Measurements from ENCODE around the gene SPOCD1. TPM values are rescaled to one million over a fixed set of nuclear protein-coding genes. Genes with fewer than 3 reads are reported as not detected.

Gene SPOCD1
- total RNA-seq, 2 experiments from 2014 or later = 0.60 to 1.0 TPM

DNA sequence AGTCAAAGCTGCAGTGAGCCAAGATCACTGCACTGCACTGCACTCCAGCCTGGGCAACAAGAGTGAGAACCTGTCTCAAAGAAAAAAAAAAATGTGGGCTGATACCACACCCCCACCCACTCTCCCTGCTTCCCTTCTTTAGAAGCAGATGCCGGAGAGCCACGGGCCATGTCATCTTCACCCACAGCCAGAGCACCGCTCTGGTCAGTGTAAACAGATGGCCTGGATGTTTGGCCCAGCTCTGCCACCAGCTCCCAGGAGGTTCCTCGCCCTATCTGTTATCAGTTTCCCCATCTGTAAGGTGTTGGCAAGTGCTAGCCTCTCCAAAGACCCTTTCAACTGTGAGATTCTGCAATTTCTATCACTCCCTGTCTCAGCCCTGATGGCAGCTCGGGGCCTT lies 39.8 kb downstream of the SPOCD1 start:
- CTCF ChIA-PET (ENCODE audit: unreplicated experiment) = no interaction called here
- TF ChIP-seq, protein P1, sequence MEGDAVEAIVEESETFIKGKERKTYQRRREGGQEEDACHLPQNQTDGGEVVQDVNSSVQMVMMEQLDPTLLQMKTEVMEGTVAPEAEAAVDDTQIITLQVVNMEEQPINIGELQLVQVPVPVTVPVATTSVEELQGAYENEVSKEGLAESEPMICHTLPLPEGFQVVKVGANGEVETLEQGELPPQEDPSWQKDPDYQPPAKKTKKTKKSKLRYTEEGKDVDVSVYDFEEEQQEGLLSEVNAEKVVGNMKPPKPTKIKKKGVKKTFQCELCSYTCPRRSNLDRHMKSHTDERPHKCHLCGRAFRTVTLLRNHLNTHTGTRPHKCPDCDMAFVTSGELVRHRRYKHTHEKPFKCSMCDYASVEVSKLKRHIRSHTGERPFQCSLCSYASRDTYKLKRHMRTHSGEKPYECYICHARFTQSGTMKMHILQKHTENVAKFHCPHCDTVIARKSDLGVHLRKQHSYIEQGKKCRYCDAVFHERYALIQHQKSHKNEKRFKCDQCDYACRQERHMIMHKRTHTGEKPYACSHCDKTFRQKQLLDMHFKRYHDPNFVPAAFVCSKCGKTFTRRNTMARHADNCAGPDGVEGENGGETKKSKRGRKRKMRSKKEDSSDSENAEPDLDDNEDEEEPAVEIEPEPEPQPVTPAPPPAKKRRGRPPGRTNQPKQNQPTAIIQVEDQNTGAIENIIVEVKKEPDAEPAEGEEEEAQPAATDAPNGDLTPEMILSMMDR (conservative IDR thresholded peaks at IDR 0.05; ENCODE audit: low read length) = no peak
- no peak for TF ChIP-seq EZH2phosphoT487 (IDR thresholded peaks at IDR 0.05; ENCODE audit: borderline replicate concordance, low read depth, low read length)
- Histone ChIP-seq H3K4me2 (ENCODE audit: low read length) (no peak overlapping the region), H3K9me3 (ENCODE audit: low read length) (no peaks in the 10 kb centered on the region), H3K4me3 (ENCODE audit: low read depth, low read length, poor library complexity, severe bottlenecking) (no peak overlapping the region), H3K27ac (ENCODE audit: low read depth, low read length, poor library complexity, severe bottlenecking) (no peak overlapping the region), H4K20me1 (ENCODE audit: insufficient read depth, low read length) (no peaks in the 10 kb centered on the region), H3K9me2 (ENCODE audit: insufficient read depth, low read length) (no peaks in the 10 kb centered on the region), H3K36me3 (ENCODE audit: insufficient read depth, low read length) (no peaks in the 10 kb centered on the region), H3K79me2 (ENCODE audit: insufficient read depth, low read depth, low read length) (no peaks in the 10 kb centered on the region), H2AFZ (ENCODE audit: low read length) (no peak overlapping the region), H3K4me1 (ENCODE audit: insufficient read depth, low read length, poor library complexity, severe bottlenecking) (peaks cover 29% of the 10 kb centered on the region)
- BruUV-seq (replicated peaks) = no TSS peak
- intact Hi-C loops (cut with micrococcal nuclease; ENCODE audit: unreplicated experiment) = no loop called here
- DNase-seq (ENCODE audit: low spot score) = no peak
- POLR2A ChIA-PET = interaction anchor here (1.0 kb wide), 1 partner anchor 9 kb away, joined by 3 read pairs; no protein-coding TSS in a partner anchor

DNA sequence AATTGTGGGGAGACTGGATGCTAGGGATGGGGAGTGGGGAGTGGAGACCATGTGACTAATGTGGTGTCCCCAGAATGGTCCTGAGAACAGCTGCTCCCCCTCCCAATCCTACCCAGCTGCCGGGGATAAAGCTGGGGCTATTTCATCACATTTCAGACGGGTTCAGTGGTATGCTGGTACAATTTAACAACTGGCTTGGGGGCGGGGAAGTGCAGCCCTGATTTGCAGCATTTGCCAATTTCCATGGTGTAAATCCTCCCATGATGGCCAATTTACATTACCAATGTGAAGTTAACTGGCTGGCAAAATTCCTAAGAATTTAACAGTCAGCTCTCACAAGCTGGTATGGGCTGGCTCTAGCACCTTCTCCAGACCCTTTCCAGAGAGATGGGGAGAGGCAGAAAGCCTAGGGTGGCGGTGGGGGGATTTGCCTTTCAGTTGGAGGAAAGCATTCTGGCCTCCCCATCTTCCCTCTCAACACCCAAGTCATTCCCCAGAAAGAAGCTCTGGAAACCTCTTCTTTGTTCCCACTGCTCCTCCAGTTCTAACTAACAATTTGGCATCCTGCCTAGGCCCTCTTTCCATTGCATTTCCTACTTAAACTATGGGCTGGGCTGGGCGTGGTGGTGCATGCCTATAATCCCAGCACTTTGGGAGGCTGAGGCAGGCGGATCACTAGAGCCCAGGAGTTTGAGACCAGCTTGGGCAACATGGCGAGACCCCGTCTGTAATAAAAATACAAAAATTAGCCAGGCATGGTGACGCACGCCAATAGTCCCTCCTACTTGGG lies 40.4 kb downstream of the SPOCD1 start:
- intact Hi-C loops (cut with micrococcal nuclease; ENCODE audit: unreplicated experiment) = no loop called here
- no peaks in the 10 kb centered on the region for H3K36me3 ChIP-seq (ENCODE audit: insufficient read depth, low read length)
- H3K27ac ChIP-seq (ENCODE audit: low read depth, low read length, poor library complexity, severe bottlenecking) = no peak overlapping the region
- peaks cover 24% of the 10 kb centered on the region for H3K4me1 ChIP-seq (ENCODE audit: insufficient read depth, low read length, poor library complexity, severe bottlenecking)
- DNase-seq (ENCODE audit: low spot score) = no peak
- no peaks in the 10 kb centered on the region for H3K79me2 ChIP-seq (ENCODE audit: insufficient read depth, low read depth, low read length)
- no peaks in the 10 kb centered on the region for H4K20me1 ChIP-seq (ENCODE audit: insufficient read depth, low read length)
- no TSS peak for BruUV-seq (replicated peaks)
- CTCF ChIA-PET (ENCODE audit: unreplicated experiment) = no interaction called here
- no peak overlapping the region for H3K4me3 ChIP-seq (ENCODE audit: low read depth, low read length, poor library complexity, severe bottlenecking)
- POLR2A ChIA-PET = interaction anchor here (1.0 kb wide), 1 partner anchor 10 kb away, joined by 3 read pairs; no protein-coding TSS in a partner anchor
- no peak overlapping the region for H3K4me2 ChIP-seq (ENCODE audit: low read length)
- no peak for TF ChIP-seq EZH2phosphoT487 (IDR thresholded peaks at IDR 0.05; ENCODE audit: borderline replicate concordance, low read depth, low read length)
- TF ChIP-seq, protein P1 (conservative IDR thresholded peaks at IDR 0.05; ENCODE audit: low read length) = no peak
- no peak overlapping the region for H2AFZ ChIP-seq (ENCODE audit: low read length)
- no peaks in the 10 kb centered on the region for H3K9me3 ChIP-seq (ENCODE audit: low read length)
- H3K9me2 ChIP-seq (ENCODE audit: insufficient read depth, low read length) = no peaks in the 10 kb centered on the region

DNA sequence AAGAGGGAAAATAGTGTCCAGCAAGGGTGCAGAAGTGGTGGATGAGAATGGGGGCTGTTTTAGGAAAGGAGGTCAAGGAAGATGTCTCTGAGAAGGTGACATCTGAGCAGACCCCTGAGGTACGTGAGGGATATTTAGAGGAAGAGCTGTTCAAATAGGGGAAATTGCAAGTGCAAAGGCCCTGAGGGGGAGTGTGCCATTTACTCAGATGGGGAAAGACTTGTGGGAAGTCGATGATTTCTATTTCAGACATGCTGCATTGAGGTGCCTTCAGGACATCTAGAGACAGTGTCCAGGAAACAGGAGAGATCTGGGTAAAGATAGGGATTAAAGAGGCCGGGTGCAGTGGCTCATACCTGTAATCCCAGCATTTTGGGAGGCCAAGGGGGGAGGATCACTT lies 41.3 kb downstream of the SPOCD1 start:
- H3K27ac ChIP-seq (ENCODE audit: low read depth, low read length, poor library complexity, severe bottlenecking) = no peak overlapping the region
- ChIA-PET POLR2A (no interaction called here), CTCF (ENCODE audit: unreplicated experiment) (no interaction called here)
- BruUV-seq (replicated peaks) = no TSS peak
- H3K9me3 ChIP-seq (ENCODE audit: low read length) = no peaks in the 10 kb centered on the region
- intact Hi-C loops (cut with micrococcal nuclease; ENCODE audit: unreplicated experiment) = no loop called here
- no peak overlapping the region for H3K4me2 ChIP-seq (ENCODE audit: low read length)
- DNase-seq (ENCODE audit: low spot score) = no peak
- H3K36me3 ChIP-seq (ENCODE audit: insufficient read depth, low read length) = no peaks in the 10 kb centered on the region
- TF ChIP-seq, protein P1 (conservative IDR thresholded peaks at IDR 0.05; ENCODE audit: low read length) = no peak
- TF ChIP-seq EZH2phosphoT487 (IDR thresholded peaks at IDR 0.05; ENCODE audit: borderline replicate concordance, low read depth, low read length) = no peak
- H3K4me1 ChIP-seq (ENCODE audit: insufficient read depth, low read length, poor library complexity, severe bottlenecking) = peaks cover 21% of the 10 kb centered on the region
- no peaks in the 10 kb centered on the region for H4K20me1 ChIP-seq (ENCODE audit: insufficient read depth, low read length)
- no peak overlapping the region for H2AFZ ChIP-seq (ENCODE audit: low read length)
- no peaks in the 10 kb centered on the region for H3K79me2 ChIP-seq (ENCODE audit: insufficient read depth, low read depth, low read length)
- no peaks in the 10 kb centered on the region for H3K9me2 ChIP-seq (ENCODE audit: insufficient read depth, low read length)
- no peak overlapping the region for H3K4me3 ChIP-seq (ENCODE audit: low read depth, low read length, poor library complexity, severe bottlenecking)
